GDM1 (cell line): ENCODE results near the gene HADHB.
"Not testable (repeated sequence)": the region's sequence is repeated elsewhere in the genome, so short reads cannot be mapped to it uniquely, and the experiment has no call there.

ENCODE experiments used
- DNase-seq: peaks from one replicate; lab custom pipeline; 2025; lab: John Stamatoyannopoulos, UW

Gene HADHB

DNA sequence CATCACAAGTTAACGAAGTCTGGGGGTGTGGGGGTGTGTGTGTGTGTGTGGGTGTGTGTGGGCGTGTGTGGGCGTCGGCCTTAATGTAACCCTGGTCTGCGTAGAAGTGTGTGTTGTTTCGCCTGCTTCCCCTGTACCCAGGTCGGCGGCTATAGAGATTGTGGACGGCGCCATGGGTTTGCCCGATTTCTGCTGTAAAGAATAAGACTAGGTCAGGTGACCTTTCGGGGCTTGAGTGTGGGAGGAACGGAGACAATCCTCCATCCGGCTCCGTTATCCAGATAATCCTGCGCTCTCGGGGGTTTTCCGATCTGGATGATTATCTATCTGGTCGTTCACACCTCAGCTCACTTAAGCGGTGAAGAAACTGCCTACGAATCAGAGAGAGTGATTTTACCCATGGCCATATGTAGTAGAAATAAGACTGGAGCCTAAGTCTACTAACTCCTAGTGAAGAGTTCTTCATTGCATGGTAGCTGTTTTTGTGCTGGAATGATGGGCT, 543 bp downstream of the HADHB start:
- no peak for DNase-seq

DNA sequence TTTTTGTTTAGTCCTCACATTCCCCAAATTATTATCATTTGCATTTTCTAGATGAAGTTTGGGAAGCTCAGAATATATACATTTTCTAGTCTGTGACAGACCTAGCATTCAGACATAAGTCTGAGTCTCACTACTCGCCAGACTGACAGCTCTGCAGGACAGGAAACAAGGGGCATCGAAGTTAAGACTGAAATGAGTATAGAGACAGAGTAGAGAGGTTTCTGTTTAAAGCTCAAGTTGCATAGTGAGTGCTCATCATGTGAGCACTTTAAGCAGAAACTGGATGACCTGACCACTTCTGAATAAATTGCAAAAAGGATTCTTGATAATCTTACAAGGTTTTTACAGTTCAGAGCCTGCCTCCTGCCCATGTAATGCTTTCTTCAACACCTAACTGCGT, 1.1 kb downstream of the HADHB start:
- DNase-seq = no peak

DNA sequence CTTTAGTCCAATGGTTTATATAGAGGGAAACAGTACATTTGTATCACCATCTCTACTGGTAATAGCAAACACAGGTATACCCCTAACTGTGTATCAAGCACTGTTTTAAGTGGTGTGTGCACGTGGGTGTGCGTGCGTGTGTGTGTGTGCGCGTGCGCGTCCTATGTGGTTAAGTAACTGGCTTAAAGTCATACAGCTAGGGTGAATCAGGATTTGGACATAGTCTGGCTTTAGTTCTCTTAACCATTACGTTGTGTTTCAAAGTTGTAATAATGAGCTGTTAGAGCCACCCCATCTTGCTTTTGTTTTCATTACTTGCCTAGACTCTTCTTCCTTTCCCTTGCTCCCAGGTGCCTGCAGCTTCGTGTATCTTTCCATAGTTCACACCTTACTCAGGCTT, 2.1 kb downstream of the HADHB start:
- peak; percentile 3 for DNase-seq

DNA sequence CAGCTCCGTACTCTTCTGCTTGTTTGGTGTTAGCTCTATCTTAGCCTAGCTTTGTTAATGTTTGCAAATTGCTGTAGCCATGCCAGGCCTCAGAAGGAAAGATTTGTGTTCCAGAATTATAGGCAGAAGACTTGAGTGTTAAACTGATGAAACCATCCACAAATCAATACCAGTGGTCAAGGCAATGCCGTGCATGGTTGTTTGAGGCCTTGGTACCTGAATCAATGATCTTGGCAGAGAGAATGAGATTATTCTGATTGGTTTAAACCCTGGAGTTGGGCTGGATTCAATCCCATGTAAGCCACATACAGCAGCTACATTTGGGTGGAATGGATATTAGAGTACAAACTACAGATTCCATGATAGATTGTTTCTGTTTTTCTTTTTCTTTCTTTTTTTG, 4.9 kb downstream of the HADHB start:
- DNase-seq = no peak

DNA sequence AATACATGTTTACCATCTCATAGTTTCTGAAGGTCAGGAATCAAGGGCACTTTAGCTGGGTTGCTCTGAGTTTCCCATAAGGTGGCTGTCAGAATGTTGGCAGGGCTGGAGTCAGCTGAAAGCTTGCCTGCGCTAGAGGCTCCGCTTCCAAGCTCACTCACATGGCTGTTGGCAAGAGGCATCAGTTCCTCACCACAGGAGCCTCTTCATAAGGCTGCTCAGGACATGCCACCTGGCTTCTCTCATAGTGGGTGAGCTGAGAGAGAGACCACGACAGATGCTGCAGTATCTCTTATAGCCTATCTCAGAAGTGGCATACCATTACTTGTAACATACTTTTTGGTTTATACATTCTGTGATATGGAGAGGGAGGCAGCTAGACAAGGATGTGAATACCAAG, 7.2 kb downstream of the HADHB start:
- no peak for DNase-seq

DNA sequence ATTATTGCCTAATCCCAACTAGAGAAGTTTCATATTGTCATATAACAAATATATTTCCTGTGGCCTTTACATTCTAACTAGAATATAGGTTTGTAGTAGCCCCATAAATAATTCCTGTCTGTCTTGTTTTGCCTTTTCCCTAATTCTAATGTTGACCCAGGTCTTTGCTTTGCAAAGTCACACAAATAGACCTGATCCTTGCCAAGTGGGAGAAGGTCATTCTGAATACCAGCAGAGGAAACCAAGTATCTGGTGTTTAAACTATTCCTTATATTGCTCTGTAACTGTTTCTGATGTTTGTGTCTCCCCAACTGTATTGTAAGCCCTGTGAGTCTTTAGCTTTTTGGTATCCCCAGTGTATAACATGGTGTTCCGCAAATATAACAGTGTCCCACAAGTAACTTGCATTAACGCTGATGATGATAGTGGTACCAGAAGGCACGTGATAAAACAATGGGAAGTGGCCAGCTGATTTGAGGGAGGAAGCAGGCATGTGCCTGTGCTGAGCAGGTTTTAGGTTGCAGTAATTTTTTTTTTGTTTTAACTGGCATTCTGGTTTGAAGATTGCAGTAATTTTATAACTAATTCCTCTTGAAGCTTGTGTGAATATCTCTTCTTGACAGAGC, 11.1 kb downstream of the HADHB start:
- no peak for DNase-seq

DNA sequence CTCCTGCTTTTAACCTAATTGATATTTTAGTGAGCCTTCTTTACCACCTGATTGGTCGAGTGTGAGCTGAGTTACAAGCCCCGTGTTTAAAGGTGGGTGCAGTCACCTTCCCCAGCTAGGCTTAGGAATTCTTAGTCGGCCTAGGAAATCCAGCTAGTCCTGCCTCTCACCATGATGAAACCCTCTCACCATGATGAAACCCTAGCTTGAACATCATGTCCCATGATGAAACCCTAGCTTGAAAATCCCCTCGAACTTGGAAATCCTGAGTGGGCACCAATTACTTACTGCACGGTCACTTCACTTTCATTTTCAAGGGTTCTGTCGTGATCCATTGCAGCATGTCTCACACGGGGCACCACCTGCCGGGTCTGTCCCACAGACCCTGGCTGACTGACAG, 14.1 kb downstream of the HADHB start:
- DNase-seq = not testable (repeated sequence)

DNA sequence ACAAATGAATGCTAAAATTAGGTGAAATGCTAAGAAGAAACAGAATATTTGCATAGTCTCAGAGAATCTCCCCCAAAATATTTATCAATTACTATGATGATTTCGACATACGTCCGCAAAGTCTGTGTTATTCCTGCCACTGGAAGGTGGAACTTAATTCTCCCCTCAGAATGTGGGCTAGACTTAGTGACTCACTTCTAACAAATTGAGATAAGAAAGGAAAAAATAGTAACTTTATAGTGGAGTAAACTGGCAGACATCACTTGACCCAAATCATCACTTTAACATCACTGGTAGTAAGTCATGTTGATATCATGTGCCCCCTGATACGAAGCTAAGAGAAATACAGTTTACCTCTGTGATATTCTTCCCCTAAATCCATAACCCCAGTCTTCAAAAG, 23.5 kb downstream of the HADHB start:
- DNase-seq = no peak

DNA sequence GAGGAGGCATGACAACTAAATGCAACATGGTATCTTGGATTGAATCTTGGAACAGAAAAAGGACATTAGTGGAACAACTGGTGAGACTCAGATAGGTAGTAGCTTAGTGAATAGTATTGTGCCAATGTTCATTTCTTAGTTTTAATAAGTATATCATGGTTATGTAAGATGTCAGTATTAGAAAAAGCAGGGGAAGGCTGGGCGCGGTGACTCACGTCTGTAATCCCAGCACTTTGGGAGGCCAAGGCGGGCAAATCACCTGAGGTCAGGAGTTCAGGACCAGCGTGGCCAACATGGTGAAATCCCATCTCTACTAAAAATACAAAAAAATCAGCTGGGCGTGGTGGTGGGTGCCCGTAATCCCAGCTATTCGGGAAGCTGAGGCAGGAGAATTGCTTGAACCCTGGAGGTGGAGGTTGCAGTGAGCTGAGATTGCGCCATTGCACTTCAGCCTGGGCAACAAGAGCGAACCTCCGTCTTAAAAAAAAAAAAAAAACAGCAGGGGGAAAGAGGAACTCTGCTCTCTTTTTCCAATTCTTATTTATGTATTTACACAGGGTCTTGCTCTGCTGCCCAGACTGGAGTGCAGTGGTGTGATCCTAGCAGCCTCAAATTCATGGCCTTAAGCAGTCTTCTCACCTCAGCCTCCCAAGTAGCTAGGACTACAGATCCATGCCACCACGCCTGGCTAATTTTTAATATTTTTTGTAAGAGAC, 24.1 kb downstream of the HADHB start:
- not testable (repeated sequence) for DNase-seq

DNA sequence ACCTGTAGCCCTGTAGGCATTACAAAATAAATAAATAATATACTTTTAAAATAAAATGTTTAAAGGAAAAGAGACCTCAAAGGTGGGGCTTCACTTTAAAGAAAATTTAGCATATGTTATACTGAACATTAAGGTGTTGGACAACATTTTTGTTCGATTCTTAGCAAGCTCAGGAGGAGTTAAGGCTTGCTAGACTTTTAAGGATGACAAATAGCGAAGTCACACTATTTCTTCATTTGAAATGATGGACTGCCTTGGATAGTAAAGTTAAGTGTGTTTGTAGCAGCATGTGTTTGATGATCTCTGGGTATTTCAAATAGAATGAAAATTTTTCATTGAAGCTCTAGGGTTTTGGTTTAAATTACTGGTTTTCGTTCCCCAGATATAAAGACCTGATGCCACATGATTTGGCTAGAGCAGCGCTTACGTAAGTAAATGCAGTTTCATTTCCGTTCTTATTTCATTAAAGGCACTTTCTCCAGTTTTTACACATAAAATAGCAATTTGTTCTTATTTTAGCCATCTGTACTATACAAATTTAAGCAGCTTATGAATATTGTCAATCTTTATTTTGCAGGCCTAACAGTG, 24.9 kb downstream of the HADHB start:
- DNase-seq = no peak

DNA sequence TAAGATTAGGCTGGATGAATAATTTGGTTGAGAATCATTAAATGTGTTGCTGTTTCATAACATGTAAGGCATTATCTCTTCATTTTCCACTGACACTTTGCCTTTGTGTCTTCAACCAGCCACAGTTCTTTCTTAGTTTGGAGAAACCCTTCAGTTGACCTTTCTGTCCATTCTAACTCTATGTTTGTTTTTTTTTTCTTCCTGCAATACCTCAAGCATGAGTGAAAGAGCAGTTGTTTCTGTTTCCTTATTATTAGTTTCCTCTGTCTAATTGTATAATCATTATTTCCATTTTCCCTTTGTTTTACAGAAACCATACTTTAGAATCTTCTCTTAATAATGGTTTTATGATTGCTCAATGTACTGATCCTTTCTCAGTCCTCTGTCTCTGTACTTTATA, 25.6 kb downstream of the HADHB start:
- DNase-seq = no peak

DNA sequence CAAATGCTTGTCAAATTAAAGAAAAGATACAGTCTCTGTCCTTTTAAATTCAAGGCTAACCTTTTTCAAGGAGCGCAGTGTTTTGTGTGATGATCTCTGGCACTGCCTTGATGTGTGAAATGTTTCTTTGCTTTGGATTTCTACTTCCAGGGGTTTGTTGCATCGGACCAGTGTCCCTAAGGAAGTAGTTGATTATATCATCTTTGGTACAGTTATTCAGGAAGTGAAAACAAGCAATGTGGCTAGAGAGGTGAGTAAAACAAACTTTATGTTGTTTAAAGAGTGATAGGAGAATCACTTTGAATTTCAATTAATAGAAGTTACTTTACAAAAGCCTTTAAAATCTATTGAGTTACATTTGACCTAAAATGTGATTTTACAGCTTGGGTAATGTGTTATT, 28.8 kb downstream of the HADHB start:
- DNase-seq = no peak

DNA sequence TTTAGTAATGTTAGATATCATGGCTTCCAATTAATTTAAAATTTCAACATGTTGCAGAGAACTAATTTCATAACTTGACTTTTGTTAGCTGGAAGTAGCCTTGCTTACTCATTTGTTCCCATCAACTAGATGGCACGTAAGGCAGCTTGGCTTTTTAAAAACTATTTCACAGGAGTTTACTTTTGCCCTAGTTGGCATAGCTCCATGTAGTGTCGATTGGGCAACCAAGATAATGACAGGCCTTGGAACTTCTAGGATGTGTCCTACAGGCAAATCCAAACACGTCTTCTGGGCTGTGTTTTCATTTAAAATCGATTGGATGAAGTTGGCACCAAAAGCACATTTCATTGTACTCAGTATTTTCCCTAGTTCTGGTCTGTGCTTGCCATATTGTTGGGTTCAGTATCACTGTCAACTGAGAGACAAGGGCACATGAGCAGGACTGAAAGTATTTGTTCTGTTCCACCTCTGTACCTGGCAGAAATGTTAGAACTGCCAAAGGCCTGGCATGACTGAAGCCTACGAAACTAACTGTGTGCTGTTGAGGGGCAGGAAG, 29.4 kb downstream of the HADHB start:
- DNase-seq = no peak

DNA sequence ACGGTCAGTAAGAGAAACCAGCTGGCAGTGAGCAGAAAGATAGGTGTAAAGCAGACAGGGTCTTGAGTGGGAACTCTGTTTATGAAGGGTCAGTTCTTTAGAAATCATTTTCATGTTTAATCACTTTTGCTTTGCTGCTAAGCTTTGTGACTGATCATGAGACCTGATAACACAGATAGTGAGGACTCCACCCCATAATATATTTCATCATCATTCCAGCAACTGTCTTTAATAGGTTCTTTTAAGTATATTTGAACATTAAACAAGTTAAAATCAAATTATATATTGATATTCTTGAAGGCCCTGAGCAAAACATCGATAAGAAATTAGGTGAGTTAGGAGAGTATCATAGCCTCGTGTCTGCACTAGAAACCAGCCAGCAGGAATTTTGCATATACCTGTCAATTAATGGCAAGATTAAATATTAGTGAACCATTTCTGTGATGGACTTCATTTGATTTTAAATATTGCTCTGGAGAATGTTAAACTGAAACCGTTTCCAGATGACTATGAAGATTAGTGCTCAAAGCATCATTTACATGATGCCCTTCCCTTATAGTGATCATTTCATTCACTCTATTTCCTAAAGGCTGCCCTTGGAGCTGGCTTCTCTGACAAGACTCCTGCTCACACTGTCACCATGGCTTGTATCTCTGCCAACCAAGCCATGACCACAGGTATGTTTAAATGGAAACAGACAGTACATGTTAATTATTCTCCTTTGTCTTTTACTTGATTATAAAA, 31.9 kb downstream of the HADHB start:
- DNase-seq = no peak

DNA sequence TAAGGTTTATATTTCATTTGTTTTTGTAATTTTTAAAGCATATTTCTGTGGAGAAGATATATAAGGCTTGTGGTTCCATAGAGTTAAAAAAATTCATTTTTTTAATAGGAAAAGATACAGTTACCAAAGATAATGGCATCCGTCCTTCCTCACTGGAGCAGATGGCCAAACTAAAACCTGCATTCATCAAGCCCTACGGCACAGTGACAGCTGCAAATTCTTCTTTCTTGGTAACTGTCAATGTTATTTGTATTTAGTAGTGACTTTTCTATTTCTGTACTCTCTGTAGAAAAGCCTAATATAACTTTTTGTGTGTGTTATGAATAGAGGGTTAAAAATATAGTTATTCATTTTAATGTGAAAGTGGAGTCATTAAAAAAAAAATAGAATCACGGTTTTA, 35.1 kb downstream of the HADHB start:
- DNase-seq = no peak

DNA sequence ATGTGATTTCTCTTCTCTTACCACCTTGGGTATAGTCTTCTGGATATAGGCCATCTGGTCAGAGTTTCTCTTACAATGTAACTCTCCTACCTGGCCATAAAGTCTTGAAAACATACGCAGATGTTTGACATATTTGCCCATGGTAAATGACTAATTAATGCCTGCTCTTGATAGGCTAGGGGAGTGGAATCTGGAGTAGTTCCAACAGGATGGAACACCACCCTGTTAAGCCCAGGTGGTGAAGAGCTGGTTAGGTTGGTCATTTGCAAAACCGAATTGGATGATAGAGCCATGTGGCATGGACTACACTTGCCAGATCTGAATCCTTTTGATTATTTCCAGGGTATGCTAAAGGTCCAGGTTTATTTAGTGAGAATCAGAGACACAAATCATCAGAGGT, 36.5 kb downstream of the HADHB start:
- DNase-seq = no peak

DNA sequence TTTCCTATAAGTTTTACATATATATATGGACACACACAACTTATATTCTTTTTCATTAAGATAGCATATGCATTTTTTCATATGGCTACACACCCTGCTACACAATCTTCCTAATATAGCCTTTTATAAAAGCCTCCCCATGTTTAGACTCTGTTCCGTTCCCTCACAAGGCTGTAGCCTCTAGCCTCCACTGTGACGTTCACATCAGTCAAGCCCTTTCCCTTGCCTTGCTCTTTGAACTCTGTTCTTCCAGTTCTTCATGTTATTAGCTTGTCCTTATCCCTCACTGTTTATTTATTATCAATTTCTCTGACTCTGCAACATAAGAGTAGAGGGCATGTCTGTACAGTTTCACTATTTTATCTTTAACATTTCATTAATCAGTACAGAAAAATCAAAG, 38.9 kb downstream of the HADHB start:
- no peak for DNase-seq

DNA sequence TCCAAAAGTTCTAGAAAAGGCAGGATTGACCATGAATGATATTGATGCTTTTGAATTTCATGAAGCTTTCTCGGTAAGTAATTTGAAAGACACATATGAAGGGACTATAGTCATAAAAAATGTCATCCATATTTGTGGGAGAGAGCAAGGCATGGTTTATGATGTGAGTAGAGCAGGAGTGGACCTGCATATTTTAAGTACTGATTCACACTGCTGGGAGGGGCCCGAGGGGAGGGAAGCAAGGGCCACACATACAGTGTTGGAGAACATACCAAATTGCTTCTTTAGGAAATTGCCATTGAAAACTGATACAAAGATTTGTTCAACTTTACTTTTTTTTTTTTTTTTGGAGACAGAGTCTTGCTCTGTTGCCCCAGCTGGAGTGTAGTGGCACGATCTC, 39.4 kb downstream of the HADHB start:
- no peak for DNase-seq

DNA sequence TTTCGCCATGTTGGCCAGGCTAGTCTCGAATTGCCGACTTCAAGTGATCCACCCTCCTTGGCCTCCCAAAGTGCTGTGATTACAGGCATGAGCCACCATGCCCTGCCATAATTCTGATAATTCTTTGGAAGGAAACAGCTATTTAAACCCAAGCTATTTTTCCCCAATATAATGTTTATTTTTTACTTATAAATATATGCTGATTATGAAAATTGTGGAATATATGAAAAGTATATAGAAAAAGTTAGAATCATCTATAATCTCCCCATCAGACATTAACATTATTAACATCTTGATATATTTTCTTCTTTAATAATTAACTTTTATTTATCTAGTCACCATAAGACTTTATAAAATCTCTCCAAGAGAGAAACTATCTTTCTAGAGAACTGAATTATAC, 41.2 kb downstream of the HADHB start:
- no peak for DNase-seq

DNA sequence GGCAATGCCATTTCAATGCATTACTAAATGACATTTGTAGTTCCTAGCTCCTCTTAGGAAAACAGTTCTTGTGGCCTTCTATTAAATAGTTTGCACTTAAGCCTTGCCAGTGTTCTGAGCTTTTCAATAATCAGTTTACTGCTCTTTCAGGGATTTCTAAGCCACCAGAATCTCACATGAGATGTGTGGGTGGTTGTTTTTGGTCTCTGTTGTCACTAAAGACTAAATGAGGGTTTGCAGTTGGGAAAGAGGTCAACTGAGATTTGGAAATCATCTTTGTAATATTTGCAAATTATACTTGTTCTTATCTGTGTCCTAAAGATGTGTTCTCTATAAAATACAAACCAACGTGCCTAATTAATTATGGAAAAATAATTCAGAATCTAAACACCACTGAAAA, 45.3 kb downstream of the HADHB start:
- no peak for DNase-seq

DNA sequence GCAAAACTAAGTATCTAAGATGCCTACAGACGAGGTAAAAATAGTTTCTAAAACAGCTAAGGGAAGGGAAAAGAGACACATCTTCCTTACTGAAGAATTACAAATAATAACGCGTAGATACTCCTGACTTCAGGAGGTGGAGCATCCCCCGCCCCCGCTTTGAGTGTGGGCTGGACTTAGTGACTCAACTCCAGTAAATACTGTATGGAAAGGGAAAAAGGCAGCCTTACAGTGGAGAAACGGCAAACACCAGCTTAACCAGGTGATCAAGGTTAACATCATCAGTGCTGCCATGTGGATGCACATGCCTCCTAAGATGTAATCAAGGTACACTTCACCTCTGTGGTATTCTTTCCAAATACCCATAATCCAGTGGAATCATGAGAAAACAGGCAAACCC, 47.9 kb downstream of the HADHB start:
- DNase-seq = no peak

DNA sequence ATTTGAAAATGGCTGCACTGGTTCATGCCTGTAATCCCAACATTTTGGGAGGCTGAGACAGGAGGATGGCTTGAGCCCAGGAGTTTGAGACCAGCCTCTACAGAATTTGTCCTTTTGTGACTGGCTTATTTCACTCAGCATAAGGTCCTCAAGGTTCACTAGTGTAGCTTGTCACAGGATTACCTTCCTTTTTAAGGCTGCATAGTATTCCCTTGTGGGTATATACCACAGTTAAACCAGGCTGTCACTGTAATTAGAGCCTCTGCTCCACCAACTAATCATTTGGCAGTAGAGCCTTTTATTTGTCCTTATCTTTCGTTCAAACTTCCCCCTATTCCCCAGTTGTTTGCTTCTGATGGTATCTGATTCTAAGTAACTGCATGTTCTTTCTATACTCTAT, 50.8 kb downstream of the HADHB start:
- no peak for DNase-seq

DNA sequence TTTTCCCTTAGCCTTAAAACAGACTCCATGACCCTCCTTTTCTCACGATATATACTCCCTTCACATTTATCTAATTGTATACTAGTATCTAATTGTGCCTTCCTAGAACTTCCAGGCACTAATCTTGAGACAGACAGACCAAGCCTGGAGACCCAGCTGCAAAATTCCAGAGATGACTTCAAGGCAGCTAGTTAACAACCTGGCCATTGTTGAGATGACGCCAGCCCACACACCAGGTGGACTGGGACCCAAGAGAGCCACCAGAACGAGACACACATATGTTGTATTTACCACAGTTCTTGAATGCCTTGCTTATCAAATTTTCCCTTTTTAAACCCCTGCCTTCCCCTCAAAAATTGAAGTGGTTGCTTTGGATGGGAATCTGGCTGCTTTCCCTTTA, 52.3 kb downstream of the HADHB start:
- DNase-seq = no peak
